CD4-positive, alpha-beta T cell treated with Interleukin-6 for 4 hours (primary cell): ENCODE measurements around the gene PLXNA2.

Experiments used
- DNase-seq: peaks from one replicate; pipeline ENCODE4 v3.0.0-alpha.2; 2020; ENCODE audit warnings: mixed read lengths

PLXNA2 gene

DNA sequence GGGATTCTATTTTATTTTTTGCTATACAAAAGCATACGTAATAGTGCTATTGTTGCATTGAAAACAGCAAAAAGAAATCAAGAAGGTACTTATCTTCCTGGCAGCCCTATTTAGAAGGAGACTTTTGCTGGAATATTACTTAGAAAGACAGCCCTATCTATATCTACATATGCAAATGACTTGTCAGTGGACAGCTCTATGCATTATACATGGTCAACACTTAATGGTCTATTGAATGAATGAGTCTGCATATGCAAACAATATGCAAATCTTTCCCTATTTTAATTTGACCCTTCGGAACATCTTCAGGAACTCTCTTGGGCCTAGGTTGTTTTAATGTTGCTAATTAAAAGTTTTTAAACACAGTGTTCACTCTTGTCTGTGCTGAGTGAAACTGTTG is 110.8 kb downstream of the PLXNA2 start:
- DNase-seq, result no peak

DNA sequence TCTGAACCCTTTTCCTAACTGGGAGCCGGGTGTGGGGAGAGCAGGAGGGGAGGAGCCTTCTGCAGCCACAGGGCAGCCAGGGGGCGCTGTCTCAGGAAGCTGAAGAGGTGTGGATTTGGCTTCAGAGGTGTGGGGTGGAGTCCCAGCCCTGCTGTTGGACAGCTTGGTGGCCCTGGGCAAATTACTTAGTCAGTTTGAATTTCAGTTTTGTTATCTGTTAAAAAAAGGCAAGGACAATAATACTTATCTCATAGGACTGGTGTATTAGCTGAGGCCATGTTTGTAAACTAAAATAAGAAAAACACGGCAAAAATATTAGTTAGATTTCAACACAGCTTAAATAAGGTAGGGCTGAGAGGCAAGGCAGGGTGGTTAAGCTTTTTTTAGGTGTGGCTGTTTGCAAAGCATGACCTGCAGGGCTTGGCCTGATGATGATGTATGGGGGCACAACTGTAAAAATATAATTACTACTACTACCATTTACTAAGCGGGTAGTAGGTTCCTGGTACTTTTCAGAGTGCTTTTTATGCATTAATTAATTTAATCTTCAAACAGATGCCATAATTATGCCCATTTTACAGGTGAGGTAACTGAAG is 111.8 kb downstream of the PLXNA2 start:
- peak; percentile 58 for DNase-seq

- no peak for DNase-seq
These were observed 112.4 kb downstream of the PLXNA2 start for GRCh38 chr1:208131621-208132286.

DNA sequence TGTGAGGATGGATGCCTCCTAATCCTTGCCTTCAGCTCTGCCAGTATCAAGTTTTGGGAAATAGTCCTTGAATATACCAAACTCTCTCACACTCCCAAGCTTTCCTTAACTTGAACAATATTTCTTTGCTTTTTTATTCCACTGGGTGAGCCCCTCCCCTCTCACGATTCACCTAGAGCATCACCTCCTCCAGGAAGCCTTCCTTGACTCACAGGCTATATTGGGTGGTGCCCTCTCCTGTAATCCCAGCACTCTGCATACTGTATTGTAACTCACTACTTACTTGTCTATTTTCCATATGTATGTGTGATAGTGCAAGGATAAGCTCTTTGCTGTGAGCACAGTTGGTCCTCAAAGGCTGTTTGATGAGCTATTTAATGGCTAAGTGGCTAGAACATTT is 114.7 kb downstream of the PLXNA2 start:
- DNase-seq, result no peak

- no peak for DNase-seq
These were observed 115.1 kb downstream of the PLXNA2 start for GRCh38 chr1:208129060-208129459.

DNA sequence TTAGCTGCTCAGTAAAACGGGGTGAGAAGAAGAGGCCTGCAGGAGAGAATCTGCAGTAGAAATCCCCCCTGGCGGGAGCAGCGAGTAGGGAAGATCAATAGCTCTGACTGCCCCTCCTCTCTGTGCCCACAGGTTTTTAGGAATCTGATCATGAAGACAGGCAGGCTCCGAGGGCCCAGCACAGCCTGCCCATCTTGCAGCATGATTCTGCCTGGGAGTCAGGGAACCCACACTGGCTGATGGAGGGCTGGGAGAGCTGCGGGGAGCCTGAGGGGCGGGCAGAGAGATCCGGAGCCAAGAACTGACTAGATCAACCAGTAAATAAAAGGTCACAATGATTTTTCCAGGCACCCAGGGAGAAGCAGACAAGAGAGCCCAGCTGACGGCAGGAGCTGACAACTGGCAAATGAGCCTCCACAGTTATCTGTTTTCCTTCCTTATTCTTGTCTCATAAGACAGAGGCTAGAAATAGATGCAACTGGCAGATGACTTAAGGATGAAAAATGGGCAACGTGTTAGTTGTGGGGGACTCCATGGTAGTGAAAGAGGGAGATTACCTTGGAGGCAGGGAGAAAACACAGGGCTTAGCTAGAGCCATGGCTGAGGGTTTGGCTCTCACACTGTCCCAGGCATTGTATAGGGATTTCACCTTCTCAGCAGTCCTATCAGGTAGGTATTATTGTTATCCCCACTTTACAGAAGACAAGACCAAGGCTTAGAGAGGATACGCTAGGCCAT is 116.2 kb downstream of the PLXNA2 start:
- no peak for DNase-seq

- no peak for DNase-seq
These were observed 116.9 kb downstream of the PLXNA2 start for GRCh38 chr1:208127284-208127683.

- DNase-seq, result no peak
These were observed 118.1 kb downstream of the PLXNA2 start for GRCh38 chr1:208126108-208126507.

GRCh38 chr1:208122612-208123358 is 121.4 kb downstream of the PLXNA2 start:
- no peak for DNase-seq

- DNase-seq, result no peak
These were observed 122.3 kb downstream of the PLXNA2 start for GRCh38 chr1:208121813-208122364.

DNA sequence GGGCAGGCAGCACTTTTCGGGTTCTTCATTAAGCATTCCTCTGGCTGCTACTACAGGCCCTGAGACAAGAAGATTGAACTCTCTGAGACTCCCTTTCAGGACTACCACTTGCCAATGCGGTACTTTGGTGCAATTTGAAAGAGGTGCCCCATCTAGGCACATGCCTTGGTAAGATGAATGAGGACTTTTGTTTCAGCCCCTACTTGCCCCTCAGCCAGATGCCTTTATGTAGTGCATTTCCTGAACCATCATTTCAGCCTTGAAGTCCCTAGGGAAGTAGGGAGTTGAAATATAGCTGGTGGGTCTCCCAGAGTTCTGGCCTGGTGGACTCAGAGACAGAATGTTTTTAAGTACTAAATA is 123.8 kb downstream of the PLXNA2 start:
- DNase-seq, result no peak

- DNase-seq, result no peak
These were observed 125.2 kb downstream of the PLXNA2 start for GRCh38 chr1:208118841-208119606.

DNA sequence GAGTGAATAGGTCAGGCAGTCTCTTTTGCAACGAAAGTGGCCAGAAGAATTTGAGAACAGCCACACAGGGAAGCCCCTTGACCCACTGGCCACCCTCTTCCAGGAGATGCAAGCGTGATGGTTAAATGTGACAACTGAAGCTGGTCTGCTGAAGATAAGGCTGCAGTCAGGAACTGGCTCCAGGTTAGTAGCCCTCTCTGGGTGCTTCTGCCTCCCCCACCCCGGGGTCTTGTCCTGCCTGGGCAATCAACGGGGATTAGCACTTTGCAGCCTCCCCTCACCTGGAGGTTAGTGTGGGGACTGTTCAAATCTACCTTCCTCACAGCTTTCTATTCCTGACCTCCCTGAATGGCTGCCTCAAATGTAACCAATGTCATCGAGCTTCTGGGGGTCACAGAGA is 125.9 kb downstream of the PLXNA2 start:
- no peak for DNase-seq

GRCh38 chr1:208117826-208118225 is 126.4 kb downstream of the PLXNA2 start:
- no peak for DNase-seq

- DNase-seq, result no peak
These were observed 126.8 kb downstream of the PLXNA2 start for GRCh38 chr1:208117409-208117808.

DNA sequence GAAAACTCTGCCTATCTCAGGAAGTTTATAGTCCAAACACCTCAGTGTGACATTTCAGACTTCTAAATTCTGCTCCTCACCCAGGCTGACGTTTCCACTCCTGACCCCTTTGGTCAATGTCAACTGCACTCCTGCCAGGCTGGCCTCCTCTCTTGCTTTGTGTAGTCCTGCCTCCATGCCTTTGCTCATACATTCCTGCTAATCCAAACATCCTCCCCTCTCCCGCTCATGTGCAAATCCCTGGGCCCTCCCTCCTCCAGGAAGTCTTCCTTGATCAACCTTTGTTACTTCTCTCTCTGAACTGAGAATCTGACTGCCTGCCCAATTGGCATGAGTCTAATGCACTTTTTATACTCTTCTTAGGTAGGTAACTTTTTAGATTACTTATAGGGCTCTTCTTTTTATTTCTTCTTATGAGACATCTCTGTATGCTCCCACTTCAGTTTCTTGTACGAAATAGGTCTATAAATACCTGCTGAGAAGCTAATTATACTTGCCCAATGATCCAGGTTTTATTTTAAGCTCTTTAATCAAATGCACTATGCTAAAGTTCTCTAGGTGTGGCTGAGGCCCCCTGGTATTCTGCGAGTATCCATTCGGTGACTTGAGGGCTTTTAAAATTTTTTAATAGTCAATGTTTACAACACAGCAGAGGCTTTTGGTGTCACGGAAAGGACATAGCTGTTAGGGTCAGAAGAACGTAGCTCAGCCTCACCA is 128.1 kb downstream of the PLXNA2 start:
- DNase-seq, result no peak

DNA sequence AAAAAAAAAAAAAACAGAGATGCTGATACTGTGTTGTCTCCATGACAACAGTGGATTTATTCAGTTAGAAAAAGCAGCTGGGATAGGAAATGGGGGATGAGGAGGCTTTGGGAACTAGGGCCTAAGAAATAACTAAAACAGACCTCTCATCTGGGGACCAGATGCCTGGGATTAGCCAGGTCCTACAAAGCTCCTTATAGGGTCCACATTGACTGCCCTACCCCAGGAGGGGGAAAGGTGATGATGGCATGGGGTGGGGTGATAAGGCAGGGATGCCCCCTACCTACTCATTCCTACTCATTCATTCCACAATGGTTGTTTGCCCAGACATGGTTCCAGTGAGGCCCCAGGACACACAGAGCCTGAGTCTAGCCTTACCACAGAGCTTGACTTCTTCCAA is 131.2 kb downstream of the PLXNA2 start:
- DNase-seq, result no peak

DNA sequence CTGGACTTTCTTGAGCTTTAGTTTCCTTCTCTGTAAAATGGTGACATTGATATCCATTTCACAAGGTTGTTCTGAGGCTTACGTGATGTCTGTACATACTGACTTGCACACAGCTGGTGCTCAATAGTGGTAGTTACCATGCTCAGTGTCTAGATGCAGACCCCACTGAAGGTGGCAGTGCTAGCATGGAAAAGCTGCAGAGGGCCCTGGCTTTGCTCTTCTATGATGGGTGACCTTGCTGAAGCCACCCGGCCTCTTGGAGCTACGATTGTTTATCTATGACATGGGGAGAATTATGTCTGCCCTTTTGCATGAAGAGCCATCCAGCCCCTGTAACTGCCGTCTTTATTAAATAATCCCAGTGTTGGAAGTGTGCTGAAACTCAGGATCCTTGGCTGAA is 131.8 kb downstream of the PLXNA2 start:
- DNase-seq, result no peak

- DNase-seq, result no peak
These were observed 132.5 kb downstream of the PLXNA2 start for GRCh38 chr1:208111646-208112190.

GRCh38 chr1:208110296-208110695 is 133.9 kb downstream of the PLXNA2 start:
- DNase-seq, result no peak

- DNase-seq, result no peak
These were observed 135.4 kb downstream of the PLXNA2 start for GRCh38 chr1:208108646-208109330.
